ENCODE data around the gene TBC1D2B.

TBC1D2B gene

GRCh38 chr15:78018445-78018844 is 59.1 kb downstream of the TBC1D2B start:
- TF ChIP-seq TAF1 (IDR thresholded peaks at IDR 0.05; ENCODE audit: borderline replicate concordance, insufficient read depth, low read length) (no peak), FOXP2 (optimal IDR thresholded peaks at IDR 0.05; ENCODE audit: borderline replicate concordance, extremely low read depth, extremely low read length, insufficient read depth) (no peak), REST (IDR thresholded peaks at IDR 0.05; ENCODE audit: insufficient read depth in 1 of 2, low read depth in 2 of 2, low read length in 2 of 2) (no peak)

GRCh38 chr15:78016860-78017259 is 60.7 kb downstream of the TBC1D2B start:
- no peak for TF ChIP-seq REST (IDR thresholded peaks at IDR 0.05; ENCODE audit: insufficient read depth in 1 of 2, low read depth in 2 of 2, low read length in 2 of 2)
- TF ChIP-seq SIN3A (IDR thresholded peaks at IDR 0.05; ENCODE audit: borderline replicate concordance, insufficient read depth, low read length): no peak
- no peak for TF ChIP-seq FOXP2 (optimal IDR thresholded peaks at IDR 0.05; ENCODE audit: borderline replicate concordance, extremely low read depth, extremely low read length, insufficient read depth)
- no peak for TF ChIP-seq POLR2AphosphoS5 (IDR thresholded peaks at IDR 0.05; ENCODE audit: low read depth, low read length)
- no peak for TF ChIP-seq TAF1 (IDR thresholded peaks at IDR 0.05; ENCODE audit: borderline replicate concordance, insufficient read depth, low read length)

- TF ChIP-seq FOXP2 (optimal IDR thresholded peaks at IDR 0.05; ENCODE audit: borderline replicate concordance, extremely low read depth, extremely low read length, insufficient read depth): no peak
- TF ChIP-seq REST (IDR thresholded peaks at IDR 0.05; ENCODE audit: insufficient read depth in 1 of 2, low read depth in 2 of 2, low read length in 2 of 2): no peak
- no peak for TF ChIP-seq POLR2AphosphoS5 (IDR thresholded peaks at IDR 0.05; ENCODE audit: low read depth, low read length)
- TF ChIP-seq SIN3A (IDR thresholded peaks at IDR 0.05; ENCODE audit: borderline replicate concordance, insufficient read depth, low read length): no peak
- TF ChIP-seq TAF1 (IDR thresholded peaks at IDR 0.05; ENCODE audit: borderline replicate concordance, insufficient read depth, low read length): no peak
These were observed 64.9 kb downstream of the TBC1D2B start for GRCh38 chr15:78012643-78013077.

- TF ChIP-seq TAF1 (IDR thresholded peaks at IDR 0.05; ENCODE audit: borderline replicate concordance, insufficient read depth, low read length) (no peak), POLR2AphosphoS5 (IDR thresholded peaks at IDR 0.05; ENCODE audit: low read depth, low read length) (no peak), REST (IDR thresholded peaks at IDR 0.05; ENCODE audit: insufficient read depth in 1 of 2, low read depth in 2 of 2, low read length in 2 of 2) (no peak), SIN3A (IDR thresholded peaks at IDR 0.05; ENCODE audit: borderline replicate concordance, insufficient read depth, low read length) (no peak), FOXP2 (optimal IDR thresholded peaks at IDR 0.05; ENCODE audit: borderline replicate concordance, extremely low read depth, extremely low read length, insufficient read depth) (no peak)
These were observed 67.4 kb downstream of the TBC1D2B start for GRCh38 chr15:78010067-78010466.
